Activated CD8-positive, alpha-beta T cell treated with anti-CD3 and anti-CD28 coated beads for 36 hours (primary cell): ENCODE results near the gene PAPSS1. TPM values are rescaled to one million over a fixed set of nuclear protein-coding genes. Genes with fewer than 3 reads are reported as not detected.

ENCODE experiments used
- ATAC-seq: fragments of 200-7000 bp; cut with Tn5 transposase; one replicate; pipeline ENCODE4 v1.10.0; 2021; ENCODE audit warnings: mild to moderate bottlenecking, moderate library complexity
- CTCF ChIA-PET: fragments of 350-600 bp; sonication (Branson Sonifier 250); formaldehyde crosslinking; loops from one replicate; lab custom pipeline; 2021; ENCODE audit warnings: antibody characterized with exemption; lab: Charles Lee
- POLR2A ChIA-PET: fragments of 350-600 bp; sonication (Branson Sonifier 250); formaldehyde crosslinking; loops from one replicate; lab custom pipeline; 2021; ENCODE audit warnings: antibody characterized with exemption; lab: Charles Lee
- DNase-seq: peaks from one replicate; pipeline ENCODE4 v3.0.0-alpha.2; 2020
- H3K27ac Mint-ChIP-seq: one replicate; pipeline ENCODE4 v1.8.0; 2021; ENCODE audit warnings: mild to moderate bottlenecking, mixed read lengths
- H3K27me3 Mint-ChIP-seq: one replicate; pipeline ENCODE4 v1.8.0; 2021; ENCODE audit warnings: mixed read lengths
- H3K36me3 Mint-ChIP-seq: one replicate; pipeline ENCODE4 v1.8.0; 2021; ENCODE audit warnings: low read depth, mixed read lengths
- H3K4me1 Mint-ChIP-seq: one replicate; pipeline ENCODE4 v1.8.0; 2021; ENCODE audit warnings: low read depth, mixed read lengths
- H3K4me3 Mint-ChIP-seq: one replicate; pipeline ENCODE4 v1.8.0; 2021; ENCODE audit warnings: mild to moderate bottlenecking, moderate library complexity, mixed read lengths
- H3K9me3 Mint-ChIP-seq: one replicate; pipeline ENCODE4 v1.8.0; 2021; ENCODE audit warnings: mixed read lengths
- intact Hi-C: fragments of 100-400 bp; cut with micrococcal nuclease; formaldehyde crosslinking; loops from one replicate; pipeline ENCODE4 v1.10.0; 2022
- total RNA-seq, 2 experiments: library from RNA; stranded (reverse); gene quantifications; one replicate each; pipeline ENCODE4 v1.2.3, GENCODE V29; 2021
- TF ChIP-seq, protein P1 (sequence below): fragments of 200-600 bp; IDR thresholded peaks from one replicate; pipeline ENCODE4 v1.8.0; 2022; ENCODE audit warnings: antibody characterized with exemption, mild to moderate bottlenecking

Gene PAPSS1
- total RNA-seq, 2 experiments from 2014 or later, result 29.5 to 31.1 TPM

GRCh38 chr4:107647591-107647990, 72.4 kb downstream of the PAPSS1 start:
- ATAC-seq (no peak), DNase-seq (no peak)
- H3K27ac Mint-ChIP-seq, result no peak overlapping the region
- H3K4me3 Mint-ChIP-seq, result no peak overlapping the region
- ChIA-PET CTCF (no interaction called here), POLR2A (no interaction called here)
- no peaks in the 10 kb centered on the region for H3K27me3 Mint-ChIP-seq
- no peaks in the 10 kb centered on the region for H3K9me3 Mint-ChIP-seq
- intact Hi-C loops, result no loop called here
- no peaks in the 10 kb centered on the region for H3K4me1 Mint-ChIP-seq
- H3K36me3 Mint-ChIP-seq, result peaks cover 41% of the 10 kb centered on the region
- TF ChIP-seq, protein P1, sequence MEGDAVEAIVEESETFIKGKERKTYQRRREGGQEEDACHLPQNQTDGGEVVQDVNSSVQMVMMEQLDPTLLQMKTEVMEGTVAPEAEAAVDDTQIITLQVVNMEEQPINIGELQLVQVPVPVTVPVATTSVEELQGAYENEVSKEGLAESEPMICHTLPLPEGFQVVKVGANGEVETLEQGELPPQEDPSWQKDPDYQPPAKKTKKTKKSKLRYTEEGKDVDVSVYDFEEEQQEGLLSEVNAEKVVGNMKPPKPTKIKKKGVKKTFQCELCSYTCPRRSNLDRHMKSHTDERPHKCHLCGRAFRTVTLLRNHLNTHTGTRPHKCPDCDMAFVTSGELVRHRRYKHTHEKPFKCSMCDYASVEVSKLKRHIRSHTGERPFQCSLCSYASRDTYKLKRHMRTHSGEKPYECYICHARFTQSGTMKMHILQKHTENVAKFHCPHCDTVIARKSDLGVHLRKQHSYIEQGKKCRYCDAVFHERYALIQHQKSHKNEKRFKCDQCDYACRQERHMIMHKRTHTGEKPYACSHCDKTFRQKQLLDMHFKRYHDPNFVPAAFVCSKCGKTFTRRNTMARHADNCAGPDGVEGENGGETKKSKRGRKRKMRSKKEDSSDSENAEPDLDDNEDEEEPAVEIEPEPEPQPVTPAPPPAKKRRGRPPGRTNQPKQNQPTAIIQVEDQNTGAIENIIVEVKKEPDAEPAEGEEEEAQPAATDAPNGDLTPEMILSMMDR, result no peak

GRCh38 chr4:107645604-107646003, 74.4 kb downstream of the PAPSS1 start:
- Mint-ChIP-seq H3K4me1 (no peaks in the 10 kb centered on the region), H3K4me3 (no peak overlapping the region), H3K27me3 (no peaks in the 10 kb centered on the region), H3K9me3 (no peaks in the 10 kb centered on the region), H3K27ac (no peak overlapping the region), H3K36me3 (peaks cover 24% of the 10 kb centered on the region)
- CTCF ChIA-PET, result no interaction called here
- DNase-seq (no peak), ATAC-seq (no peak)
- TF ChIP-seq, protein P1, result no peak
- POLR2A ChIA-PET, result no interaction called here
- intact Hi-C loops, result no loop called here

DNA sequence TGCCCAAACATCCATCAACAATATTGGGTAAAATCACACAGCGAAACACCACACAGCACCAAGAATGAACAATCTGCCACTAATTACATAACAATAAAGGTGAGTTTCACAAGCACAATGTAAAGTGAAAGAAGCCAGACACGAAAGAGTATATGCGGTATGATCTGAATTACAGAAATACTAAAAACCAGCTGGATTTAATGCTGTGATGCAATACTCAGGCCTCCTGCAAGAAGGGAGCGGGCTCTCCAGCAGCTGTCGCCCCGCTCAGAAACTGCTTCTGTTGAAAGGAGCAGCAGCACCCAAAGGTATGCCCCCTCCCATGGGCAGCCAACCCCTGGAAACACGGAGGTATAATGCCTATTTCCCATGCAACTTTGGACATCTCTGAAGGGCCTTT, 77.0 kb downstream of the PAPSS1 start:
- H3K27ac Mint-ChIP-seq, result no peak overlapping the region
- no peak for ATAC-seq
- no peaks in the 10 kb centered on the region for H3K4me1 Mint-ChIP-seq
- no peak overlapping the region for H3K4me3 Mint-ChIP-seq
- ChIA-PET CTCF (interaction anchor here (0.8 to 1.0 kb wide), 2 partner anchors 13 to 24 kb away, joined by 3 read pairs; no protein-coding TSS in a partner anchor), POLR2A (no interaction called here)
- no peaks in the 10 kb centered on the region for H3K9me3 Mint-ChIP-seq
- intact Hi-C loops, result no loop called here
- H3K27me3 Mint-ChIP-seq, result no peaks in the 10 kb centered on the region
- peaks cover 16% of the 10 kb centered on the region for H3K36me3 Mint-ChIP-seq
- no peak for DNase-seq
- TF ChIP-seq, protein P1, result no peak

DNA sequence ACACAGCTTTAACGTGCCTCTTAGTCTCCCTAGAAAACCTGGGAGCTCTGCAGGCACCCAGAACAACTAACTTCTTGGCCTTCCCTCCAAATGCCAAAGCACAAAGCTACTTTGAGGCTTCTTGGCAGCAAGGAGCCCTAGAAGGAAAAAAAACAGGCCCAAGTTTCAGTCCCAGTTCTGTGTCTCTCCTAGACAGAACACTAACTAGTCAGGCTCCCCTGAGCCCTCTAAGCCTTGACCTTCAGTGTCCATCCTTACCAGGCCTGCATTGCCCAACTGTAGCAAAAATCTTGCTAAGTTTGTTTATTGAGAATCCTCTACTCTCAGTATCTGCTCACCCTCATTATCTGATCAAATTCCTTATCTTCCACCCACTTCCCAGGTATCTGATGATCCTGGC, 79.2 kb downstream of the PAPSS1 start:
- TF ChIP-seq, protein P1, result no peak
- Mint-ChIP-seq H3K4me3 (no peak overlapping the region), H3K9me3 (no peaks in the 10 kb centered on the region), H3K27ac (no peak overlapping the region), H3K4me1 (no peaks in the 10 kb centered on the region), H3K27me3 (no peaks in the 10 kb centered on the region), H3K36me3 (peaks cover 15% of the 10 kb centered on the region)
- CTCF ChIA-PET, result no interaction called here
- no peak for DNase-seq
- no peak for ATAC-seq
- intact Hi-C loops, result no loop called here
- POLR2A ChIA-PET, result no interaction called here

DNA sequence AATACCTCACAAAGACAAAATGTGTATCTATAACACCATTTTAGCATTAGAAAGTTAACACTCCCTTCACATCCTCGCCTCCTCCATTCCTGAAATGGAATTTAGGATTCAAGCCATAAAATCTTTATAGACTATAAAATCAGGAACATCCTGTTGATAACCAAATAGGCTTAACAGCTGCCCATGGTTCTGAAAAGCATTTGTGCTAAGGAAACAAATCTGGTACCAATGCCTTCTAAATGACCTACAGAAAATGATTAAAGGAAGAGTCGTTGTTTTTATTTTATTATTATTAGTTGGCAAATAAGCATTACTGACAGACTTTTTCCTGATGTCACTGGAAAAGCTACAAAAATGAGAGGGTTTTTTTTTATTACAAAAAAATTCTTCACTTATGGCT, 79.8 kb downstream of the PAPSS1 start:
- TF ChIP-seq, protein P1, result no peak
- ATAC-seq (no peak), DNase-seq (no peak)
- Mint-ChIP-seq H3K4me3 (no peak overlapping the region), H3K36me3 (peaks cover 13% of the 10 kb centered on the region), H3K27ac (no peak overlapping the region), H3K4me1 (no peaks in the 10 kb centered on the region), H3K27me3 (no peaks in the 10 kb centered on the region), H3K9me3 (no peaks in the 10 kb centered on the region)
- ChIA-PET CTCF (no interaction called here), POLR2A (no interaction called here)
- intact Hi-C loops, result no loop called here
